Hepatocyte (in vitro differentiated cells): ENCODE measurements around the gene RGS17. TPM values are rescaled to one million over a fixed set of nuclear protein-coding genes. Genes with fewer than 3 reads are reported as not detected.

ENCODE experiments used
- DNase-seq: peaks from one replicate; pipeline ENCODE4 v3.0.0-alpha.2; 2016; ENCODE audit warnings: low spot score
- H2AFZ ChIP-seq: fragments of 200-600 bp; sonication (generic); 2 replicates; pipeline ENCODE4 v1.6.0; 2016; ENCODE audit warnings: antibody characterized with exemption, mild to moderate bottlenecking
- H3K27ac ChIP-seq: fragments of 200-600 bp; sonication (generic); 2 replicates; pipeline ENCODE4 v1.5.1; 2016; ENCODE audit warnings: mild to moderate bottlenecking
- H3K27me3 ChIP-seq: fragments of 200-600 bp; sonication (generic); 2 replicates; pipeline ENCODE4 v1.6.1; 2016
- H3K36me3 ChIP-seq: fragments of 200-600 bp; sonication (generic); replicated peaks from 2 replicates; pipeline ENCODE4 v1.5.1; 2016; ENCODE audit warnings: low read depth; ENCODE audit not compliant: insufficient read depth
- H3K4me1 ChIP-seq: fragments of 200-600 bp; sonication (generic); 2 replicates; pipeline ENCODE4 v1.5.1; 2016; ENCODE audit warnings: mild to moderate bottlenecking, moderate library complexity; ENCODE audit not compliant: insufficient read depth
- H3K4me2 ChIP-seq: fragments of 200-600 bp; sonication (generic); 2 replicates; pipeline ENCODE4 v1.6.0; 2016
- H3K4me3 ChIP-seq: fragments of 200-600 bp; sonication (generic); 2 replicates; pipeline ENCODE4 v1.5.1; 2016; ENCODE audit warnings: mild to moderate bottlenecking
- H3K79me2 ChIP-seq: fragments of 200-600 bp; sonication (generic); 2 replicates; pipeline ENCODE4 v1.6.0; 2017; ENCODE audit warnings: mild to moderate bottlenecking
- H3K9me2 ChIP-seq: fragments of 200-600 bp; sonication (generic); replicated peaks from 2 replicates; pipeline ENCODE4 v1.6.0; 2017; ENCODE audit warnings: mild to moderate bottlenecking; ENCODE audit not compliant: insufficient read depth
- H3K9me3 ChIP-seq: fragments of 200-600 bp; sonication (generic); 2 replicates; pipeline ENCODE4 v1.5.1; 2016; ENCODE audit warnings: low read depth, mild to moderate bottlenecking
- H4K20me1 ChIP-seq: fragments of 200-600 bp; sonication (generic); 2 replicates; pipeline ENCODE4 v1.6.0; 2016; ENCODE audit warnings: mild to moderate bottlenecking; ENCODE audit not compliant: insufficient read depth, poor library complexity, severe bottlenecking
- CTCF ChIP-seq: fragments of 200-600 bp; sonication (generic); IDR thresholded peaks from 2 replicates; pipeline ENCODE4 v1.5.1; 2016; ENCODE audit warnings: antibody characterized with exemption, mild to moderate bottlenecking; ENCODE audit not compliant: poor library complexity
- EZH2 ChIP-seq: fragments of 200-600 bp; sonication (generic); IDR thresholded peaks from 2 replicates; pipeline ENCODE4 v1.6.1; 2016; ENCODE audit warnings: antibody characterized with exemption, mild to moderate bottlenecking, borderline replicate concordance
- EZH2phosphoT487 ChIP-seq: fragments of 200-600 bp; sonication (generic); IDR thresholded peaks from one replicate; pipeline ENCODE4 v1.6.1; 2018; ENCODE audit warnings: antibody characterized with exemption, mild to moderate bottlenecking, low read depth, moderate library complexity; ENCODE audit not compliant: unreplicated experiment, severe bottlenecking
- WGBS: methylation state at CpG from one replicate; pipeline ENCODE4 v1.1.6; 2016; ENCODE audit warnings: low lambda C conversion rate; ENCODE audit errors: missing lambda C conversion rate; 5-methylcytosine and 5-hydroxymethylcytosine counted together
- polyA plus RNA-seq: library from polyadenylated mRNA; unstranded; fragments of >200 nt; fragmentation: Nextera tagmentation; extraction: Ambion mirVana; gene quantifications from 2 replicates; pipeline ENCODE4 v1.2.1, GENCODE V29; 2016
- total RNA-seq: library from RNA; depleted of rRNA; stranded (reverse); fragments of >200 nt; gene quantifications from 2 replicates; pipeline ENCODE4 v1.2.3, GENCODE V29; 2014

The RGS17 gene
- total and polyA plus RNA-seq, 2 experiments from 2014 or later, result 0.27 to 0.97 TPM

DNA sequence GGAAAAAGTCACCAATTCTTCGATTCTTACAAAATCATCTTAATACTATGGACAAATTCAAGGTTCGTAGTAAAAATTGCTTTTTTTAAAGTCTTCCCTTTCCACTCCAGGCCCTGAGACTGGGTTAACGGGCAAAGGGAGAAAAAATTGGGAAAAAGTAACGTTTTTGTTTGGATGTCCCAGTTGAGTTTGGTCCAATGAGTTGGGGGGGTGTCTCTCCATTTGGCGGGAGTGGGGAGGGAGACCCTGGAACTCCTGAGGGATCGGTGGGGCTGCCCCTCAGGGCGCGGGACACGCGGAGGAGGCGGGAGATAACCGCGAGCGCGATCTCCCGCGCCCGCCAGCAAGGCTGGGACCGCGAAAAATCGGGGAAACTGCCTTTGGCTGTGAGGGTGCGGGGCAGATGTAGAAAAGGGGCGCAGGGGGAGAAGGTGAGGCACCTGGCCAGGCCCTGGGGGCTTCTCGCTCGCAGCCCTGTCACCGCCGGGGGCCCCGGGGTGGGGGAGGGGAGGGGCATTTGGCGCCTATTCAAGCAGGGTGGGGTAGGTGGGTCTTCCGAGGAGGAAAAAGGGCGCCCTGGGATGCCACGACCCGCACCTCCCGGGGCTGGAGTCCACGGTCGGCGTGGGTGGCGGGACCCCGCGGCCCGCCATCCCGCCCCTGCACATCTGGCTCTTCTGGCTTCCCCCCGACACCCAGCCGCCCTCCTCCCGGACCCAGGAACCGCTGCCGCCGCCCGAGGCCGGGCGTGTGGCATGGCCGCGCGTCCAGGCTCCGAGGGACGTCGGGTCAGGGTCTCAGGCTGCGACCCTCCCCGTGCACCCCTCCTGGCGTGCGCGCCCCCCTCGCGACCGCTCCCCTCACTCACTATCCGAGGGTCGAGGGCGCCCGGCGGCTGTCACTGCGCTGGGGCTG, 148.8 kb downstream of the RGS17 start:
- Histone ChIP-seq H3K79me2 (peaks cover 86% of the 10 kb centered on the region), H2AFZ (no peak overlapping the region), H3K4me2 (peak overlapping the region; percentile 84), H3K9me2 (no peaks in the 10 kb centered on the region), H3K36me3 (no peaks in the 10 kb centered on the region), H3K4me3 (peak overlapping the region; percentile 46), H3K27ac (no peak overlapping the region), H3K4me1 (peaks cover 28% of the 10 kb centered on the region), H3K9me3 (no peaks in the 10 kb centered on the region), H4K20me1 (peaks cover 39% of the 10 kb centered on the region), H3K27me3 (no peaks in the 10 kb centered on the region)
- DNase-seq, result peak; percentile 12
- TF ChIP-seq CTCF (no peak), EZH2 (no peak), EZH2phosphoT487 (no peak)
- under 1% methylated on average over 35 of the region's 71 CpGs for WGBS

DNA sequence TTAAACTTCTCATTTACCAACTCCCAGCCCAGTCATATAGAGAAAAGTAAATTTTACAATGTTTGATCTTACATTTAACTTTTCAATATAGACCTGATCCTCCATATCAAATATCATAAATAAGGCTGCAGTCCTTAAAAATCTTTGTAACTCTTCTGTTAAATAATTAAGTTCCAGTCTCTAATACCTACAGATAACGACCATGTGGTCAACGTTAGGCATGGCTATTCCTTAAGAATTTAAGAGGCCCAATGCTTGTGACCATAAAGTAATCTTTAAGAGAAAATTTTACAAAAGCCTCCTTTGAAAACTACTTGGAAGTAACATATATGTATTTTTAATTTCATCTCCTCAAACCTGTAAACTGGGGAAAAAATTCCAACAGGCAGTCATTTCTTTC, 149.9 kb downstream of the RGS17 start:
- Histone ChIP-seq H3K27ac (no peak overlapping the region), H3K4me3 (no peak overlapping the region), H3K4me1 (peaks cover 28% of the 10 kb centered on the region), H4K20me1 (peaks cover 43% of the 10 kb centered on the region), H3K27me3 (no peaks in the 10 kb centered on the region), H3K79me2 (peaks cover 87% of the 10 kb centered on the region), H3K4me2 (peak overlapping the region; percentile 84), H2AFZ (no peak overlapping the region), H3K9me2 (no peaks in the 10 kb centered on the region), H3K36me3 (no peaks in the 10 kb centered on the region), H3K9me3 (no peaks in the 10 kb centered on the region)
- WGBS, result 7% methylated on average over 2 of the region's 2 CpGs
- DNase-seq, result no peak
- TF ChIP-seq EZH2, result no peak
- TF ChIP-seq EZH2phosphoT487, result no peak
- no peak for TF ChIP-seq CTCF

- Histone ChIP-seq H3K4me2 (peak overlapping the region; percentile 84), H3K4me1 (peaks cover 28% of the 10 kb centered on the region), H2AFZ (no peak overlapping the region), H4K20me1 (peaks cover 43% of the 10 kb centered on the region), H3K27me3 (no peaks in the 10 kb centered on the region), H3K4me3 (no peak overlapping the region), H3K27ac (no peak overlapping the region), H3K9me3 (no peaks in the 10 kb centered on the region), H3K79me2 (peaks cover 87% of the 10 kb centered on the region), H3K9me2 (no peaks in the 10 kb centered on the region), H3K36me3 (no peaks in the 10 kb centered on the region)
- no peak for DNase-seq
- no peak for TF ChIP-seq CTCF
- WGBS, result 48% methylated on average over 1 of the region's 1 CpG
Observed at GRCh38 chr6:152980656-152981055, 150.4 kb downstream of the RGS17 start.
